ENCODE results near the gene SEMA5B. TPM values are rescaled to one million over a fixed set of nuclear protein-coding genes. Genes with fewer than 3 reads are reported as not detected.

The SEMA5B gene
- total RNA-seq, 2 donors from 2014 or later: 0.09 to 2.9 TPM

- no peak for DNase-seq (ENCODE audit: low spot score)
- Histone ChIP-seq H3K27ac (no peak overlapping the region), H3K4me1 (replicated peaks) (no peaks in the 10 kb centered on the region), H3K4me3 (no peak overlapping the region), H3K9me3 (no peaks in the 10 kb centered on the region), H3K36me3 (no peaks in the 10 kb centered on the region), H3K27me3 (replicated peaks; ENCODE audit: insufficient read depth) (no peaks in the 10 kb centered on the region)
- no peak for TF ChIP-seq POLR2AphosphoS5 (IDR thresholded peaks at IDR 0.05)
- no peak for TF ChIP-seq POLR2A (IDR thresholded peaks at IDR 0.05)
- TF ChIP-seq CTCF (IDR thresholded peaks at IDR 0.05): no peak
- WGBS: 70% methylated on average over 2 of the region's 2 CpGs
- intact Hi-C loops (cut with DNase I): no loop called here
Observed at GRCh38 chr3:123050666-123051065, 23.1 kb upstream of the SEMA5B start.

GRCh38 chr3:123048480-123049237 is 21.1 kb upstream of the SEMA5B start:
- no peak for DNase-seq (ENCODE audit: low spot score)
- Histone ChIP-seq H3K27ac (no peak overlapping the region), H3K9me3 (no peaks in the 10 kb centered on the region), H3K27me3 (replicated peaks; ENCODE audit: insufficient read depth) (no peaks in the 10 kb centered on the region), H3K4me3 (no peak overlapping the region), H3K4me1 (replicated peaks) (no peaks in the 10 kb centered on the region), H3K36me3 (no peaks in the 10 kb centered on the region)
- WGBS: 85% methylated on average over 13 of the region's 13 CpGs
- TF ChIP-seq CTCF (IDR thresholded peaks at IDR 0.05): no peak
- TF ChIP-seq POLR2A (IDR thresholded peaks at IDR 0.05): no peak
- TF ChIP-seq POLR2AphosphoS5 (IDR thresholded peaks at IDR 0.05): no peak
- intact Hi-C loops (cut with DNase I): no loop called here

- no peak for DNase-seq (ENCODE audit: low spot score)
- TF ChIP-seq CTCF (IDR thresholded peaks at IDR 0.05) (no peak), POLR2A (IDR thresholded peaks at IDR 0.05) (no peak), POLR2AphosphoS5 (IDR thresholded peaks at IDR 0.05) (no peak)
- H3K4me3 ChIP-seq: no peak overlapping the region
- 72% methylated on average over 3 of the region's 3 CpGs for WGBS
- no peaks in the 10 kb centered on the region for H3K36me3 ChIP-seq
- intact Hi-C loops (cut with DNase I): no loop called here
- no peak overlapping the region for H3K27ac ChIP-seq
- H3K4me1 ChIP-seq (replicated peaks): no peaks in the 10 kb centered on the region
- H3K27me3 ChIP-seq (replicated peaks; ENCODE audit: insufficient read depth): no peaks in the 10 kb centered on the region
- H3K9me3 ChIP-seq: no peaks in the 10 kb centered on the region
Observed at GRCh38 chr3:123047062-123047319, 19.4 kb upstream of the SEMA5B start.

- WGBS: 50% methylated on average over 10 of the region's 10 CpGs
- H3K27me3 ChIP-seq (replicated peaks; ENCODE audit: insufficient read depth): no peaks in the 10 kb centered on the region
- TF ChIP-seq POLR2AphosphoS5 (IDR thresholded peaks at IDR 0.05) (no peak), POLR2A (IDR thresholded peaks at IDR 0.05) (no peak), CTCF (IDR thresholded peaks at IDR 0.05) (no peak)
- no peak overlapping the region for H3K27ac ChIP-seq
- H3K4me1 ChIP-seq (replicated peaks): no peaks in the 10 kb centered on the region
- no peak overlapping the region for H3K4me3 ChIP-seq
- DNase-seq (ENCODE audit: low spot score): no peak
- intact Hi-C loops (cut with DNase I): no loop called here
- H3K9me3 ChIP-seq: no peaks in the 10 kb centered on the region
- no peaks in the 10 kb centered on the region for H3K36me3 ChIP-seq
Observed at GRCh38 chr3:123046262-123047061, 18.9 kb upstream of the SEMA5B start.
